NCI-H1694 treated with DMSO at 0.1 percent for 48 hours (cell line): Measurements from ENCODE around the gene JDP2.
"Not testable (repeated sequence)": the region's sequence is repeated elsewhere in the genome, so short reads cannot be mapped to it uniquely, and the experiment has no call there.

Experiments
- DNase-seq: peaks from one replicate; lab custom pipeline; 2025; lab: John Stamatoyannopoulos, UW

JDP2 gene, protein sequence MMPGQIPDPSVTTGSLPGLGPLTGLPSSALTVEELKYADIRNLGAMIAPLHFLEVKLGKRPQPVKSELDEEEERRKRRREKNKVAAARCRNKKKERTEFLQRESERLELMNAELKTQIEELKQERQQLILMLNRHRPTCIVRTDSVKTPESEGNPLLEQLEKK

GRCh38 chr14:75427482-75428229, at the start of gene JDP2:
Gene JDP2, plus strand, starts transcription at chr14:75428022. Its CDS starts 9,899 bp downstream, at chr14:75437921.
- peak; percentile 56 for DNase-seq

GRCh38 chr14:75379246-75379929, 48.4 kb upstream of the JDP2 start:
- DNase-seq = no peak

GRCh38 chr14:75379930-75380270, 47.9 kb upstream of the JDP2 start:
- no peak for DNase-seq

DNA sequence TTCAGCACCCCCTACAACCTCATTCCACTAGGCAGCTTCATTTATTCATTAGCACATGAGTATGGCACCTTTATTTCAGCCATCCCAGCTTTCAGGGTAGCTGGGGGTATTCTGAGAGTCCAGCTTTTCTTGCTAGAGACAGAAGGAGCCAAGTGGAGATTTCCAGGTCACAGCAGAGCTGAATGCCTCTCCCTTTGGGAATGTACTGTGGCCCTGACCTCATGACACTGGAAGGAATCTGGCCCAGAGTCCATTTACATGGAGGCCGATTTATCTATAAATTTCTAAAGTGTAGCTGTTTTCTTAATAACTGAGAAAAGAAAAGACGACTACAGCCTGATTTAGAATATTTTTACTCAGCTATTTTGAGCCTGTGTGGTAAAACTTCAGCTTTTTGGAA, 47.2 kb upstream of the JDP2 start:
- DNase-seq = no peak

DNA sequence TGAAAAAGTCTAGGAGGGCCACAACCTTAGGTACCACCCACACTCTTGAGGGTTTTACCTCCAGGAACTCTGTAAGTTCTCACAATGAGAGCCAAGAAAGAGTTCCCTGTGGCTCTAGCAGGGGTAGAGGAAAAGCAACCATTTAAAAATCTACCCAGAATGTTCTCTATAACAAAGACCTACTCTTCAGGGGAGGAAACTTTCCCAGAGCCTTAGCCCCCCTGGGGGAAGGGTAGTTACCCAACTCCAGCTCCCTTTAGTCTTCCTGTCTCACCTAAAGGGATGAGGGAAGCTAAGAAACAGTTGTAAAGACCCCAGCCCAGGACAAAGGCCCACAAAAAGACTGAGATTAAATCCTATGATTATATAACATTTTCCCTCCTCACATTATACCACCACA, 46.2 kb upstream of the JDP2 start:
- DNase-seq = no peak

GRCh38 chr14:75383219-75383618, 44.6 kb upstream of the JDP2 start:
- not testable (repeated sequence) for DNase-seq

GRCh38 chr14:75383721-75384120, 44.1 kb upstream of the JDP2 start:
- DNase-seq = no peak

DNA sequence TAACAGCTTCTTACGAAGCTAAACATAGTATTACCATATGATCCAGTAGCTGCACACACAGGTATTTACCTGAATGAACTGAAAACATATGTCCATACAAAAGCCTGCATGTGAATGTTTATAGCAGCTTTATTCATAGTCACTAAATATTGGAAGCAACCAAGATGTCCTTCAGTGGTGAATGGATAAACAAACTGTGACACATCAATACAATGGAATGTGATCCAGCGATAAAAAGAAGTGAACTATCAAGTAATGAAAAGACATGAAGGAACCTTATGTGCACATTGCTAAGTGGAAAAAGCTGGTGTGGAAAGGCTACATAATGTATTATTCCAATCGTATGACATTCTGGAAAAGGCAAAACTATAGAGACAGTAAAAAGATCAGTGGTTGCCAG, 38.1 kb upstream of the JDP2 start:
- DNase-seq = no peak

GRCh38 chr14:75390183-75390582, 37.6 kb upstream of the JDP2 start:
- DNase-seq = no peak

DNA sequence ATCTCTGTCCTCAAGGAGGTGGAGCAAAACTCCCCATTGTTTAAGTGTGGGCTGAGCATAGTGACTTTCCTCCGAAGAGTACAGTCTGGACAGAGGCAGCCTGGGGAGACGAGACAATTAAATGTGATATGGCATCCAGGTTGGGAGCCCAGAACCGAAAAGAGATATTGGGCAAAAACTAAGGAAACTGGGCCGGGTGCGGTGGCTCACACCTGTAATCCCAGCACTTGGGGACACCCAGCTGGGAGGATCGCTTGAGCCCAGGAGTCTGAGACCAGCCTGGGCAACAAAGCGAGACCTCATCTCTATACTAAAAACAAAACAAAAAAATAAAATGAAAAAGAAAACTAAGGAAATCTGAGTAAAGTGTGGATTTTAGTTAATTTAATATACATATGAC, 35.9 kb upstream of the JDP2 start:
- no peak for DNase-seq

DNA sequence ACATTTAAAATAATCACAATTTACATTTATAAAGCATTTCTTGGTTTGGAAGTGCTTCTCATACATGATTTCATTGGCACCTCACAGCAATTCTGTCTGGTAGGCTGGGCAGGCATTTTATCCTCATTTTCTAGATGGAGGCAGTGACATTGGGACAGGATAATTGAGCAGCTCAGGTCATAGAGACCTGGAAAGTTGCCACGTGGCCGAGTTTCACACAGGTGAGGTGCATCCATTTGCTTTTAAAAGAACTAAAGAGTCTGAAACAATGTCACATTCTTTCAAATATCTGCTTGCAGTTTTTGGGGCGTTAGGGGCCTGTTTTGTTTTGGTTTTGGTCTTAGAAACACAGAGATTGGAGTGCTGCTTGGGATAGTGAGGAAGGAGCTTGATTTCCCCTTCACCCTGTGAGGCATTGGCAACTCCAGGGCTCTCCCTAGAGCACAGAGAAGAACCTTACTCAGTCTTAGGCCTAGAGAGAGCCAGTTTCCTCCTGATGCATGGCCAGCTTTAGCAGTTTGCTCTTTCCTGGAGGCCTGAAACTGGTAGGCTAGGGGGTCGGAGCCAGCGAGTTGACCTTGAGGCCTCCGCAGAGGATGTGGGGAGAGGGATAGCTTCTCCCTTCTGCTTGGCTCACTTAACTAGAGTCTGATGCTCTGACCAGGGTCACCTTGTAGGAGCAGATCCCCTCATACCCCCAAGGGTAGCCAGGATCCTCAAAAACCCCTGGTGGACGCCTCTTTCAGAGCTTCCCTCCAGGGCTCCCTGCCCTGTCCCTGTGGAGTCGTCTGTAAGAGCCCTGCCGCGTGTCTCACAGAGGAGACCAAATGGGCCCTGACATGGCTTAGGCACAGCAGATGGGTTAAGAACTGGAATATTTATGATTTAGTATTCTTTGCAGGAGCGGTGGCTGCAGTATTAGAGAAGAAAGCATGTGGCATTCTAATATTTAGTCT, 34.9 kb upstream of the JDP2 start:
- DNase-seq = no peak

- DNase-seq = no peak
Measured at GRCh38 chr14:75393794-75394193, 34.0 kb upstream of the JDP2 start.

DNA sequence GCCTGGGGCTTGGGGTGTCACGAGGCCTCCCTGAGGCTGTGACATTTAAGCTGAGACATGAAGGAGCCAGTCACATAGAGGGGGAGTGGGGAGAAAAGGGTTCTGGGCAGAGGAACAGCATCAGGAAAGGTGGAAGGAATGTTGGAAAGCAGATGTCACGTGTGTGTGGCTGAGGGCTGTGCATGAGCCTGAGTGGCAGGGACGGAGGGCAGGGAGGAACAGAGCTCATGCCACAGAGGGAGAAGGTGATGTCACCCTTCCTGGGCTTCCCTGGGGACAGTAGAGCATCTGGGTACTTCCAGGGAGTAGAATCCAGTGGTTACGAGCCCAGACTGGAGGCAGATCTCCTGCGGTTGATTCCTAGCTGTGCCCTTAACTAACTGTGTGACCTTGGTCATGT, 32.0 kb upstream of the JDP2 start:
- no peak for DNase-seq

GRCh38 chr14:75399321-75399720, 28.5 kb upstream of the JDP2 start:
- no peak for DNase-seq

- peak; percentile 99 for DNase-seq
Measured at GRCh38 chr14:75399843-75400775, 27.7 kb upstream of the JDP2 start.

- DNase-seq = no peak
Measured at GRCh38 chr14:75401361-75401760, 26.5 kb upstream of the JDP2 start.

- DNase-seq = no peak
Measured at GRCh38 chr14:75402867-75403413, 24.9 kb upstream of the JDP2 start.

- DNase-seq = no peak
Measured at GRCh38 chr14:75404847-75405246, 23.0 kb upstream of the JDP2 start.

GRCh38 chr14:75406102-75406501, 21.7 kb upstream of the JDP2 start:
- no peak for DNase-seq

DNA sequence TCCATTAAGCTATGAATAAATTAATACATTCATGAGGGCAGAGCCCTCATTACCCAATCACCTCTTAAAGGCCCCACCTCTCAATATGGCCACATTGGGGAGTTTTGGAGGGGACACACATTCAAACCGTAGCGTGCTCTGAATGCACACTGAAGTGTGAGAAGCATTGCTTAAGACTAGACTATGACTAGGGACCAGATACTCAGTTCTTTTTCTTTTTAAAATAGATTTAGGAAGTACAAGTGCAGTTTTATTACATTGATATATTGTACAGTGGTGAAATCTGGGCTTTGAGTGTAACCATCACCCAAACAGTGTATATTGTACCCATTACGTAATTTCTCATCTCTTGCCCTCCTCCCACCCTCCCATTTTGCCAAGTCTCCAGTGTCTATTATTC, 21.0 kb upstream of the JDP2 start:
- DNase-seq = no peak
